Duodenal mucosa (tissue), 2 donors: ENCODE results near the gene ARHGEF4.

Experiments
- H3K27ac ChIP-seq: one replicate; pipeline ENCODE4 v1.7.0; 2013; ENCODE audit warnings: low read depth, low read length
- H3K27me3 ChIP-seq, 2 donors: one replicate each; pipeline ENCODE4 v1.7.0; 2013; ENCODE audit warnings: low read length in 2 of 2, control low read depth in 1 of 2; ENCODE audit not compliant: insufficient read depth in 2 of 2, control insufficient read depth in 1 of 2
- H3K36me3 ChIP-seq, 2 donors: one replicate each; pipeline ENCODE4 v1.7.0; 2013; ENCODE audit warnings: low read length in 2 of 2, control low read depth in 1 of 2; ENCODE audit not compliant: insufficient read depth in 2 of 2, control insufficient read depth in 1 of 2
- H3K4me1 ChIP-seq, 2 donors: one replicate each; pipeline ENCODE4 v1.7.0; 2013; ENCODE audit warnings: low read length in 2 of 2, control low read depth in 1 of 2; ENCODE audit not compliant: insufficient read depth in 2 of 2, control insufficient read depth in 1 of 2
- H3K4me3 ChIP-seq, 2 donors: one replicate each; pipeline ENCODE4 v1.7.0; 2013; ENCODE audit warnings: low read length in 2 of 2, low read depth in 1 of 2
- H3K9ac ChIP-seq, 2 donors: one replicate each; pipeline ENCODE4 v1.7.0; 2013; ENCODE audit warnings: low read length in 2 of 2, low read depth in 1 of 2
- H3K9me3 ChIP-seq, 2 donors: one replicate each; pipeline ENCODE4 v1.7.0; 2013; ENCODE audit warnings: low read length in 2 of 2, control low read depth in 1 of 2; ENCODE audit not compliant: control insufficient read depth in 1 of 2

The ARHGEF4 gene

DNA sequence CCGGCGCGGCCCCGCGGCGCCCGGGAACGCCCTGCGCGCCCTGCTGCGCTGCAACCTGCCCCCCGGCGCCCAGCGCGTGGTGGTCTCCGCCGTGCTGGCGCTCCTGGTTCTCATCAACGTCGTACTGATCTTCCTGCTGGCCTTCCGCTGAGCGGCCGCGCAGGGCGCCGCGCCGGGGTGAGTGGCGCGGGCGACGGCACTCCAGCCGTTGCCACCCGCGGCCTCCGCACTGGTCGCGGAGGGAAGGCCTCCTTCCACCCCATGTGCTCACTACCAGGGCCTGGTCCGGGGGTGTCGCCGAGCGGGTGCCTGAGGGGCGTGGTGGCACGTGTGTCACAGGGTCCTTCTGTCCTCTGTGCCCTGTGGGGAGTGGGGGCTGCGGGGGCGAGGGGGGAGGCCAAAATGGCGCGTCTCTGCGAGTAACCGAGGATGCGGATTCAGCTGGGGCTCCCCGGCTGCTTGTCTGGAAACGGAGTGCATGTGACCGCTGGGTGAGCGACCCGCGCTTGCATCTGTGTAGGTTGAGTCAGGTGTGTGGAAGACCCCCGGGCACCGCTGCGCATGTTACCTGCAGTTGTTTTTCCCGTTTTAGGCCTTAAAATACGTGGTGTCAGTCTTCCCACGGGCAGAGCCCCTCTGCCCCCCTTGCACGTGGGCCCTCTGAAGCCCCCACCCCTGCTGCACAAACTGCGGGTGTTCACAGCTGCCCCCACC lies 198.6 kb downstream of the ARHGEF4 start:
- Histone ChIP-seq H3K36me3 (no peaks in the 10 kb centered on the region), H3K4me3 (no peak overlapping the region), H3K27me3 (peaks cover 35 to 45% of the 10 kb centered on the region in 2 donors), H3K4me1 (no peaks in the 10 kb centered on the region), H3K9me3 (no peaks in the 10 kb centered on the region), H3K9ac (no peak overlapping the region), H3K27ac (no peak overlapping the region)

DNA sequence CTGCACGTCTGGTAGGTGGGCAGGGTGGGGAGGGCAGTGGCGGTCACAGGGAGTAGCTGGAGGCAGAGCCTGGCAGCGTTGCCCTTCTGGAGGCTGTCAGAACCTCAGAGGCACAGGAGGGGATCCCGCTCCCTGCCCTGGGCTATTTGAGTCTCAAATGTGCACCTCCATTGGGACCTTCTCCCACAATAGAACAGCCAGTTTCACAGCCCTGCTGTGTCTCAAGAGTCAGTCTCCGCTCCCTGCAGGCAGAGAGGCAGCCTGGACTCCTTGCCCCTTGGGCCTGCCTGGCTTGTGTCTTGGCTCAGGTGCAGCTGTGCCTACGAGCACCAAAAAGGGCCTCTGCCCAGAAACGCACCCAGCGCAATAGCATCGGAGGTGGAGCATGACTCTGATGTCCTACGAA lies 199.1 kb downstream of the ARHGEF4 start:
- no peak overlapping the region for H3K4me3 ChIP-seq
- no peaks in the 10 kb centered on the region for H3K4me1 ChIP-seq
- no peaks in the 10 kb centered on the region for H3K36me3 ChIP-seq
- no peaks in the 10 kb centered on the region for H3K9me3 ChIP-seq
- no peak overlapping the region for H3K9ac ChIP-seq
- H3K27me3 ChIP-seq, result peaks cover 35 to 51% of the 10 kb centered on the region in 2 donors
- H3K27ac ChIP-seq, result no peak overlapping the region

DNA sequence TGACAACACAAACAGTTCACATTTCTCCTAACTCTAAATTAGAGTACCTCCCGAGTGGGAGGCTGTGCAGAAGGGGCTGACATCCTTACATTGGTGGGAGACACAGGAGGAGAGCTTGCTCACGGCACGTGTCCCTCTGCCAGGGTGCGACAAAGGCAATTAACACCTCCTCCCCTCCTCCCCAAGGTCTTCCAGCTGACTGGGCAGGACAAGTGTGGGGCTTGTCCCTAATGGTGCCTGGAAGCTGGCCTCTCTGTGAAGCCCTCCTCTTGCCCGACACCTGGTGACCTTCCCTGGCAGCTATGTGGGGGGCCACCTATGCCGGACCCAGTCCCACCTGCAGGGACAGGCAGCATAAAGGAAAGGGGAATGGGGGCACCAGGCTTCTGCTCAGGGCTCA lies 199.6 kb downstream of the ARHGEF4 start:
- Histone ChIP-seq H3K4me1 (no peaks in the 10 kb centered on the region), H3K4me3 (no peak overlapping the region), H3K27me3 (peaks cover 35 to 55% of the 10 kb centered on the region in 2 donors)

DNA sequence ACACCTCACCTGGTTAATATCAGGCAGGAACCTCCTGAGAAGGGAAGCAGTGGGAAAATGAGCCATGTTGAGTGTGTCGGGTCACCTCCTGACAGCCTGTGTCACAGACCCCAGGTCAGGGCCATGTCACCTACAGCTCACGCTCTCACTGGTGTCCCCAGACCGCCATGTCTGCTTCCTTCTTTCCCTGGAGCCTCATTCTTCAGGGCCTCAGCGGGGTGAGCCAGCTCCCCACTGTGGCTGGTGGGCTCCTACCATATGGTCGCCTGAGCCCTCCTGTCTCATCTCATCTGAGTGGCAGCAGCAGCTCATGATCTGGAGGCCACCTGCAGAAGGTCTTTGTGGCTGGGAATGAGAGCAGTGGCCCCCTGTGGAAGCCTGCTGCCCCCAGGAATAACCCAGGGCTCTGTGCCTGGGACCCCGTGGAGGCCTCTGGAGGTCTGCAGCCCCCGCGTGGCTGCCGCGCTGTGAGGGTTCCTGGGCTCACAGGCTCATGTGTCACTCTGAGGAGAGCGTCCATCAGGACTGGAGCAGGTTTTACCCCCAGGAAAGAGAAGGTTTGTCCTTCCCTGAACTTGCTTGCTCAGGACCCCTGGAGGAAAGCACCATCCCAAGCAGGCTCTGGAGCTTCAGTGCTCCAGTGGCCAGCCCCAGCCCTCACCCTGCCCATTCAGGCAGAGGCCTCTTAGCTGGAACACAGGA lies 200.1 kb downstream of the ARHGEF4 start:
- H3K9ac ChIP-seq, result no peak overlapping the region
- H3K27me3 ChIP-seq, result peaks cover 35 to 57% of the 10 kb centered on the region in 2 donors
- no peak overlapping the region for H3K27ac ChIP-seq
- H3K4me3 ChIP-seq, result no peak overlapping the region
- no peaks in the 10 kb centered on the region for H3K9me3 ChIP-seq
- no peaks in the 10 kb centered on the region for H3K4me1 ChIP-seq
- H3K36me3 ChIP-seq, result no peaks in the 10 kb centered on the region

More for the DNA sequence above, 199.6 kb downstream of the ARHGEF4 start:
- no peak overlapping the region for H3K9ac ChIP-seq
- H3K36me3 ChIP-seq, result no peaks in the 10 kb centered on the region
- no peak overlapping the region for H3K27ac ChIP-seq
- H3K9me3 ChIP-seq, result no peaks in the 10 kb centered on the region

GRCh38 chr2:131037398-131038257 lies 200.9 kb downstream of the ARHGEF4 start:
- Histone ChIP-seq H3K36me3 (no peaks in the 10 kb centered on the region), H3K9me3 (no peaks in the 10 kb centered on the region), H3K4me1 (no peaks in the 10 kb centered on the region), H3K4me3 (no peak overlapping the region), H3K27me3 (peaks cover 35 to 57% of the 10 kb centered on the region in 2 donors), H3K9ac (no peak overlapping the region), H3K27ac (no peak overlapping the region)

DNA sequence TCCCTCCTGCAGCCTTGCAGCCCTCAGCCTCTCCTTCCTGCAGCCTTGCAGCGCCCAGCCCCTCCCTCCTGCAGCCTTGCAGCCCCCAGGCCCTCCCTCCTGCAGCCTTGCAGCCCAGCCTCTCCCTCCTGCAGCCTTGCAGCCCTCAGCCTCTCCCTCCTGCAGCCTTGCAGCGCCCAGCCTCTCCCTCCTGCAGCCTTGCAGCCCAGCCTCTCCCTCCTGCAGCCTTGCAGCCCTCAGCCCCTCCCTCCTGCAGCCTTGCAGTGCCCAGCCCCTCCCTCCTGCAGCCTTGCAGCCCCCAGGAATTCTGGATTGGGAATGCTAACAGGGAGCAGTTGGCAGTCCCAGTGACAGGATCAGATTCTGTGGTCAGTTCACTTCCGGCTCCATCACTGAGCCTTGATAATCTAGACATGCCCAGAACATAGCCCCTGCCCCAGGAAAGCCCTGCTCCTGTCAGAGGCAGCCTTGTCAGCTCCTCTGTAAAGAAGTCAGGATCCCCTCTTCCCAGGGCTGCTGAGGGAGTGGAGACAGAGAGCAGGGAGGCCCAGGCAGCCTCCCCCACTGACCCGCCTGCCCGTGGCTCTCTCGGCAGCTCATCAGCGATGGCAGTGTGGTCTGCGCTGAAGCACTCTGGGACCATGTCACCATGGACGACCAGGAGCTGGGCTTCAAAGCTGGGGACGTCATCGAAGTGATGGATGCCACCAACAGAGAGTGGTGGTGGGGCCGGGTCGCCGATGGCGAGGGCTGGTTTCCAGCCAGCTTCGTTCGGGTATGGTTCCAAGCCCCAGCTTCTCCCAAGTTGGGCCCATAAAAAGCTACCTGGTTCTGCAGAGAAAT lies 201.8 kb downstream of the ARHGEF4 start:
- no peaks in the 10 kb centered on the region for H3K4me1 ChIP-seq
- H3K27ac ChIP-seq, result no peak overlapping the region
- H3K9ac ChIP-seq, result no peak overlapping the region
- H3K27me3 ChIP-seq, result peaks cover 35 to 57% of the 10 kb centered on the region in 2 donors
- H3K36me3 ChIP-seq, result no peaks in the 10 kb centered on the region
- no peak overlapping the region for H3K4me3 ChIP-seq
- no peaks in the 10 kb centered on the region for H3K9me3 ChIP-seq

DNA sequence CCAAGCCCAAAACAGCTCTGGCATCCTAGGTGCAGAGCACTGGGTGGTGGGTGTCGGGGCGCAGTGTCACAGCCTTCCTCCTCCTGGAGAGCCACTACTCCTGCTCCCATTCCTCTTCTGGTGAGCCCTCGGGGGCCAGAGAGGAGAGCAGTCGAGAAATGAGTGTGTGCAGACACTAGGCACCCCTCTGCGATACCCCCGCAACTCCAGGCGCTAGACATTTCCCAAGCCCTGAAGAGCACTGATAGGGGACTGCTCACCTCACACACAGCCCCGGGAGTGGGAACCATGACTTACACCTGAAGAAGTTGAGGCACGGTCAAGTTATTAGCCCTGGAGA lies 202.4 kb downstream of the ARHGEF4 start:
- no peak overlapping the region for H3K27ac ChIP-seq
- H3K9ac ChIP-seq, result no peak overlapping the region
- peaks cover 29 to 51% of the 10 kb centered on the region in 2 donors for H3K27me3 ChIP-seq
- no peaks in the 10 kb centered on the region for H3K9me3 ChIP-seq
- no peak overlapping the region for H3K4me3 ChIP-seq
- H3K4me1 ChIP-seq, result no peaks in the 10 kb centered on the region
- H3K36me3 ChIP-seq, result no peaks in the 10 kb centered on the region

- Histone ChIP-seq H3K9ac (no peak overlapping the region), H3K27me3 (peaks cover 26 to 46% of the 10 kb centered on the region in 2 donors), H3K4me3 (no peak overlapping the region), H3K4me1 (no peaks in the 10 kb centered on the region), H3K9me3 (no peaks in the 10 kb centered on the region), H3K36me3 (no peaks in the 10 kb centered on the region), H3K27ac (no peak overlapping the region)
Measured at GRCh38 chr2:131039535-131039907, 202.8 kb downstream of the ARHGEF4 start.

DNA sequence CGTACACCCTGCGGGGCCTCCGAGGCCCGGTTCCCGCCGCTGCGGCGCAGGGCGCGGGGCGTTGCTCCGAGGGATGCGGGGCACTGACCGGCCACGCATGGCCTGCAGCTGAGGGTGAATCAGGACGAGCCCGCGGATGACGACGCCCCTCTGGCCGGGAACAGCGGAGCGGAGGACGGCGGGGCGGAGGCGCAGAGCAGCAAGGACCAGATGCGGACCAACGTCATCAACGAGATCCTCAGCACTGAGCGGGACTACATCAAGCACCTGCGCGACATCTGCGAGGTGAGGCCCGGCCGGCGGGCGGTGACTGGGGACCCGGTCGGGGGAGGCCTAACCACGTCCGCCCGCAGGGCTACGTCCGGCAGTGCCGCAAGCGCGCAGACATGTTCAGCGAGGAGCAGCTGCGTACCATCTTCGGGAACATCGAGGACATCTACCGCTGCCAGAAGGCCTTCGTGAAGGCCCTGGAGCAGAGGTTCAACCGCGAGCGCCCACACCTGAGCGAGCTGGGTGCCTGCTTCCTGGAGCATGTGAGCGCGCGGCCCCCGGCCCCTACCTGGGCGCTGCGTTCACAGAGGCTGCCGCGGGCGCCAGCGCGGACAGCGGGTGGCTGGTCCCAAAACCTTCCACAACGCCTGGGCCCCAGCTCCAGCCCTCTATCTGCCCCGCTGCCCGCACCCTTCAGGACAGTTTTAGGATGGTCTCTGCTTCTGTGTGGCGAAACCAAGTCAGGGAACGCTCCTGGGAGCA lies 203.4 kb downstream of the ARHGEF4 start:
- no peaks in the 10 kb centered on the region for H3K9me3 ChIP-seq
- H3K4me1 ChIP-seq, result no peaks in the 10 kb centered on the region
- no peaks in the 10 kb centered on the region for H3K36me3 ChIP-seq
- peak overlapping the region in 1 of 2 donors; percentile 36 for H3K4me3 ChIP-seq
- no peak overlapping the region for H3K27ac ChIP-seq
- no peak overlapping the region for H3K9ac ChIP-seq
- peaks cover 26 to 45% of the 10 kb centered on the region in 2 donors for H3K27me3 ChIP-seq
